Skeletal muscle tissue (tissue), 4 donors: ENCODE results near the gene ARHGEF26. TPM values are rescaled to one million over a fixed set of nuclear protein-coding genes. Genes with fewer than 3 reads are reported as not detected.

Experiments
- H3K27ac ChIP-seq: one replicate; pipeline ENCODE4 v1.7.0; 2013; ENCODE audit warnings: mild to moderate bottlenecking, low read depth, low read length, inconsistent platforms
- H3K27me3 ChIP-seq, 3 donors: one replicate each; pipeline ENCODE4 v1.7.0; 2013; ENCODE audit warnings: low read length in 3 of 3; ENCODE audit not compliant: control insufficient read depth in 3 of 3, insufficient read depth in 3 of 3
- H3K36me3 ChIP-seq, 3 donors: one replicate each; pipeline ENCODE4 v1.7.0; 2013; ENCODE audit warnings: low read length in 3 of 3; ENCODE audit not compliant: control insufficient read depth in 3 of 3, insufficient read depth in 3 of 3
- H3K4me1 ChIP-seq, 3 donors: one replicate each; pipeline ENCODE4 v1.7.0; 2013; ENCODE audit warnings: low read length in 3 of 3, mild to moderate bottlenecking in 3 of 3; ENCODE audit not compliant: control insufficient read depth in 3 of 3, insufficient read depth in 3 of 3
- H3K4me3 ChIP-seq, 3 donors: one replicate each; pipeline ENCODE4 v1.7.0; 2013; ENCODE audit warnings: low read length in 3 of 3
- H3K9ac ChIP-seq, 3 donors: one replicate each; pipeline ENCODE4 v1.7.0; 2013; ENCODE audit warnings: low read length in 3 of 3, mild to moderate bottlenecking in 3 of 3, moderate library complexity in 2 of 3, low read depth in 1 of 3
- H3K9me3 ChIP-seq, 3 donors: one replicate each; pipeline ENCODE4 v1.7.0; 2013; ENCODE audit warnings: low read length in 3 of 3; ENCODE audit not compliant: control insufficient read depth in 3 of 3
- total RNA-seq: library from RNA; depleted of rRNA; stranded (reverse); fragments of >200 nt; gene quantifications from one replicate; pipeline ENCODE4 v1.2.3, GENCODE V29; 2014
- donor health status: Osteomylitis.

The ARHGEF26 gene
- total RNA-seq, 1 donor from 2014 or later, result 7.3 TPM

DNA sequence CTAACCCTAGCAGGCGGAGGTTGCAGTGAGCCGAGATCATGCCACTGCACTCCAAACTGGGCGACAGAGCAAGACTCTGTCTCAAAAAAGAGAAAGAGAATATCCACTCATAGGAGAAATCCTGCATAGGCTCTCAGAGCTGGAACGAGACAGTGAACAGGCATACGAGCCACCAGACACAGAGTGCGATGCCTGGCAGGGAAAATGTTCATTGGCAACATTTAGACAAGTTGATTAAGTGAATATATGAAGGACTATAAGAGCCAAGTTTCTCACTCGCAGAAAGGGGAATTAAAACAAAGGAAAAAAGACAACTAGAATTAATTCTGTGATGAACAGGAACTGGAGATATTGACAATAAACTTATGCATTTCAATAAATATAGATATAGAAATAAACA lies 27.1 kb upstream of the ARHGEF26 start:
- Histone ChIP-seq H3K4me1 (no peaks in the 10 kb centered on the region), H3K36me3 (no peaks in the 10 kb centered on the region), H3K27me3 (no peaks in the 10 kb centered on the region), H3K9me3 (no peaks in the 10 kb centered on the region), H3K4me3 (no peak overlapping the region), H3K27ac (no peak overlapping the region), H3K9ac (no peak overlapping the region)

GRCh38 chr3:154095832-154096421 lies 25.3 kb upstream of the ARHGEF26 start:
- Histone ChIP-seq H3K4me3 (no peak overlapping the region), H3K36me3 (no peaks in the 10 kb centered on the region), H3K9me3 (no peaks in the 10 kb centered on the region), H3K9ac (no peak overlapping the region), H3K27ac (no peak overlapping the region), H3K4me1 (no peaks in the 10 kb centered on the region), H3K27me3 (no peaks in the 10 kb centered on the region)

- Histone ChIP-seq H3K36me3 (no peaks in the 10 kb centered on the region), H3K9ac (no peak overlapping the region), H3K27me3 (no peaks in the 10 kb centered on the region), H3K4me3 (no peak overlapping the region), H3K9me3 (no peaks in the 10 kb centered on the region), H3K4me1 (no peaks in the 10 kb centered on the region), H3K27ac (no peak overlapping the region)
Measured at GRCh38 chr3:154098376-154098775, 22.8 kb upstream of the ARHGEF26 start.

- Histone ChIP-seq H3K36me3 (no peaks in the 10 kb centered on the region), H3K27ac (no peak overlapping the region), H3K9me3 (no peaks in the 10 kb centered on the region), H3K4me3 (no peak overlapping the region), H3K27me3 (no peaks in the 10 kb centered on the region), H3K9ac (no peak overlapping the region), H3K4me1 (no peaks in the 10 kb centered on the region)
Measured at GRCh38 chr3:154100556-154100955, 20.6 kb upstream of the ARHGEF26 start.

GRCh38 chr3:154101250-154101649 lies 19.9 kb upstream of the ARHGEF26 start:
- H3K27me3 ChIP-seq, result no peaks in the 10 kb centered on the region
- no peaks in the 10 kb centered on the region for H3K4me1 ChIP-seq
- H3K27ac ChIP-seq, result no peak overlapping the region
- H3K9me3 ChIP-seq, result no peaks in the 10 kb centered on the region
- no peaks in the 10 kb centered on the region for H3K36me3 ChIP-seq
- H3K4me3 ChIP-seq, result no peak overlapping the region
- no peak overlapping the region for H3K9ac ChIP-seq

GRCh38 chr3:154102225-154102624 lies 19.0 kb upstream of the ARHGEF26 start:
- no peaks in the 10 kb centered on the region for H3K9me3 ChIP-seq
- no peak overlapping the region for H3K27ac ChIP-seq
- H3K9ac ChIP-seq, result no peak overlapping the region
- H3K36me3 ChIP-seq, result no peaks in the 10 kb centered on the region
- no peaks in the 10 kb centered on the region for H3K27me3 ChIP-seq
- H3K4me1 ChIP-seq, result no peaks in the 10 kb centered on the region
- H3K4me3 ChIP-seq, result no peak overlapping the region

DNA sequence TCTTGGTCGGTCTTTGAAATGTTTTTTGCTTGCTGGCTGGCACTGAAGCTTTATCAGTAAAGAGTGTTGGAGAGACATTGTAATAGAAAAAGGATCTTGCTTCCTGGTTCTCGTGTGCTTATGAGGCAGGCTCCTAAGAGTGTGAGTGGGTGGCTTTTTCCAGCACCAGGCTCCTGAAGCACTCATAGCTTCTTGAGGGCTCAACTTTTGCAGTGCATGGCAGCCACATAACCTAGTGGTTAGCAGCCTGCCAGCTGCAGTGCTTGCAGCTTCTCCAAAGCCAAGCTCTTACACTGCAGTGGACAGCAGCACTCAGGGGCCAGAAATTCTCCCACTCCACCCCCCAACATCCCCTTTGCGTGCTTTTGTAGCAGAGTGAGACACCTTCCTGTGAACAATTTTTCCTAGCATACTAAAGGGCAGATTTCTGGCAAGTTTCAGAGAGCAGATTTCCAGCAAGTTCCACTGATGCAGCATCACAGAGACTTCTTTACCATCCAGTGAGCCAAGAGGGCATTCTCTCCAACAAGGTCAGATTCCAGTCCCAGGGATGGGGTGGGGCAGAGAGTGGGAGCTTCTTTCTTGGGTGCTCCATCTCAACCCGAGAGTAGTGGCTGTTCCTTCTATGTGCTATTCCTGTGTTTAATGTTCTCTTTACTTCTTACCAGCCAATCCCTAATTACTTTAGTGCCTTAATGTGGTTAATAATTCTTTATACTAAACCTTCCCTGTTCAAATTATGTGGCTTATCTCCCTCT lies 15.8 kb upstream of the ARHGEF26 start:
- Histone ChIP-seq H3K4me3 (no peak overlapping the region), H3K27ac (no peak overlapping the region), H3K27me3 (no peaks in the 10 kb centered on the region), H3K9ac (no peak overlapping the region), H3K9me3 (no peaks in the 10 kb centered on the region), H3K4me1 (no peaks in the 10 kb centered on the region), H3K36me3 (no peaks in the 10 kb centered on the region)

DNA sequence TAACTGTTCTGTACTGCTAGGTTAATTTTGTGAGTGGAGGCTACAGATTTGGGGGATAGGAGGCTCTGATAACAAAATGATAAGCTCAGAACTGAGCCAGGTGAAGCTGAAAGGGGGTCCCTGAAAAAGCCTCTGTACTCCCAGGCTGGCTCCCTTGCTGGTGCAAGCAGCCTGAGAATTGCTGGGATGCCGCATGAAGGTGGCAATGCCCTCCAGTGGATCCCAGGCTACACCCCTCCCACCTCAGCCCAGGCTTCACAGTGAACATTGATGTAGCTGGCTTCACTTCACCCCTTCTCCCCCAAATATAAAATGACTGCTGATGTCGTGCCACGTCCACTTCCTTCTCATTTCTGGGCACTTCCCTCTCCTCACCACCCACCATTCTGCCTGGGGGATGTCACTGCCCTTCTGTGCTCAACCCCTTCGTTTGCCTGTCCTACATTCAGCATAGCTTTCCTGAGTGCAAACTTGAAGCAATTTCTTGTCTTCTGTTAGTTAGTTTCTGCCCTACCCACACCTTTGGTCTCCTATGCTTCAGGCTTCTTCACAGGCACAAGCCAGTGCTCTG lies 9.7 kb upstream of the ARHGEF26 start:
- H3K27ac ChIP-seq, result no peak overlapping the region
- H3K9ac ChIP-seq, result no peak overlapping the region
- no peaks in the 10 kb centered on the region for H3K9me3 ChIP-seq
- H3K4me1 ChIP-seq, result no peaks in the 10 kb centered on the region
- H3K4me3 ChIP-seq, result no peak overlapping the region
- H3K27me3 ChIP-seq, result no peaks in the 10 kb centered on the region
- no peaks in the 10 kb centered on the region for H3K36me3 ChIP-seq

DNA sequence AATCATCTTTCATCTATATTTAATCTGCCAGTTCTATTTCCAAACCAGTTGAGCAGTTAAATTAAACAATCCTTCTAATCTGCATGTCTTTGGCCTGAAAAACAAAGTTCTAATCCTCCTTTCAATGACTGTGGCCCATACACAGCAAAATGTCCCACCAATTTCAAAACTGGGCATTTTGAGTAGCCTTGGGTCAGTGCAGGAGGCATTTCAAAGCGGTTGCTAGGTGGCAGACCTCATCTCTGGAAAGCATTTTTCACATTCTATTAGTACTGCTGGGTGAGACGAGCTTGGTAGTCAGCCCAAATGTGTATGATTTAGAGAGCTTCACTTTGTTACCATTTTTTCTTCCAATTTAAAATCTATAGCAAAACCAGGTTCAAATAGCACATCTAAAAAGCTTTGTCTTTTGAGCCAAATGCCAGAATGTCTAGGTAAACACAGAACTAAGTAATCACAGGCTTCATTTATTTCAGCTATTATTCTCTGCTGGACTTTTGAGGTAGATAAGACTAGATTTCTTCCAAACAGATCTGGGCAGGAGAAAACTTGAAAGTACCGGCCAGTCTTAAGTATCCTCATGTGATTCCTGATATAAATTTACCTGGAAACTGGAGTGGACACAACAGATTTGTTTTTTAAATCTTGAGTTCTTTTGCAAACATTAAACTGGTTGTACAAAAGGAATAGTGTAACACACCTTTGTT lies 8.9 kb upstream of the ARHGEF26 start:
- Histone ChIP-seq H3K27me3 (peaks cover 0 to 5% (median 0%) of the 10 kb centered on the region in 3 donors), H3K27ac (no peak overlapping the region), H3K9ac (no peak overlapping the region), H3K9me3 (no peaks in the 10 kb centered on the region), H3K4me3 (no peak overlapping the region), H3K36me3 (no peaks in the 10 kb centered on the region), H3K4me1 (no peaks in the 10 kb centered on the region)

DNA sequence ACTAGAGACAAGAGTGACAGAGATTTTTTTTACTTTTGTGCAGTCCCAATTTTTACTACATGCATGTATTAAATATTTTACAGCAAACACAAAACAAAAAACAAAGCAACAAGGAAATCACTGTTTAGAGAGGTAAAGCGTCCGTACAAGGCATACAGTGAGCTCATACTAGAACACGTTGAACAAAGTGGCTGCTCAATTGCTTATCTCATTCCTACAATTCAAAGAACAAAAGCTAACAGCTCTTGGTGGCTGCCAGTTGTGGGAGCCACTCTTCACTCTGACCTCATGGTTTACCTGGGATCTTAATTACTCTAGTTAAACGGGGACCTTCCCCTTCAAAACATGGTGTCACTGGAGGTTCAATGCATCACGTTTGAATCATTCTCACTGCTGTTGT lies 7.6 kb upstream of the ARHGEF26 start:
- Histone ChIP-seq H3K27ac (no peak overlapping the region), H3K4me3 (no peak overlapping the region), H3K36me3 (no peaks in the 10 kb centered on the region), H3K27me3 (peaks cover 0 to 6% (median 0%) of the 10 kb centered on the region in 3 donors), H3K4me1 (no peaks in the 10 kb centered on the region), H3K9me3 (no peaks in the 10 kb centered on the region), H3K9ac (no peak overlapping the region)
